Mucosa of rectum (tissue), 2 donors: Measurements from ENCODE around the gene PDGFA.

ENCODE experiments used
- H3K27ac ChIP-seq, 2 donors: one replicate each; pipeline ENCODE4 v1.7.0; 2013; ENCODE audit warnings: inconsistent platforms in 2 of 2, low read depth in 2 of 2, low read length in 2 of 2
- H3K27me3 ChIP-seq, 2 donors: one replicate each; pipeline ENCODE4 v1.7.0; 2013; ENCODE audit warnings: low read length in 2 of 2; ENCODE audit not compliant: control insufficient read depth in 2 of 2, insufficient read depth in 2 of 2
- H3K36me3 ChIP-seq, 2 donors: one replicate each; pipeline ENCODE4 v1.7.0; 2013; ENCODE audit warnings: low read length in 2 of 2; ENCODE audit not compliant: control insufficient read depth in 2 of 2, insufficient read depth in 2 of 2
- H3K4me1 ChIP-seq, 2 donors: one replicate each; pipeline ENCODE4 v1.7.0; 2013; ENCODE audit warnings: low read length in 2 of 2, mild to moderate bottlenecking in 1 of 2; ENCODE audit not compliant: control insufficient read depth in 2 of 2, insufficient read depth in 2 of 2
- H3K4me3 ChIP-seq, 2 donors: one replicate each; pipeline ENCODE4 v1.7.0; 2013; ENCODE audit warnings: low read length in 2 of 2
- H3K9ac ChIP-seq, 2 donors: one replicate each; pipeline ENCODE4 v1.7.0; 2013; ENCODE audit warnings: low read length in 2 of 2, low read depth in 1 of 2, mild to moderate bottlenecking in 1 of 2
- H3K9me3 ChIP-seq, 2 donors: one replicate each; pipeline ENCODE4 v1.7.0; 2013; ENCODE audit warnings: low read length in 2 of 2; ENCODE audit not compliant: control insufficient read depth in 2 of 2
- donor health status: healthy.
- donor health status: Normal muscosa, but diverticular disease.

The PDGFA gene

GRCh38 chr7:519484-520390 lies at the start of gene PDGFA:
Gene PDGFA, minus strand, starts transcription at chr7:519846. Its CDS starts 845 bp downstream, at chr7:519001.
- Histone ChIP-seq H3K9me3 (no peaks in the 10 kb centered on the region), H3K27ac (peak within 1 kb of the TSS; percentile 95 to 98), H3K36me3 (peaks cover 0 to 2% of the 10 kb centered on the region in 2 donors), H3K4me3 (peak within 1 kb of the TSS; percentile 75 to 78), H3K27me3 (peaks cover 10 to 15% of the 10 kb centered on the region in 2 donors), H3K9ac (peak within 1 kb of the TSS; percentile 70 to 98), H3K4me1 (peaks cover 23 to 35% of the 10 kb centered on the region in 2 donors)

GRCh38 chr7:568031-568951 lies 48.6 kb upstream of the PDGFA start:
- no peak overlapping the region for H3K4me3 ChIP-seq

GRCh38 chr7:567305-567883 lies 47.7 kb upstream of the PDGFA start:
- no peak overlapping the region for H3K4me3 ChIP-seq
- H3K4me1 ChIP-seq, result peaks cover 0 to 3% of the 10 kb centered on the region in 2 donors
- H3K9ac ChIP-seq, result no peak overlapping the region
- H3K27ac ChIP-seq, result no peak overlapping the region
- no peaks in the 10 kb centered on the region for H3K9me3 ChIP-seq
- H3K36me3 ChIP-seq, result no peaks in the 10 kb centered on the region
- H3K27me3 ChIP-seq, result no peaks in the 10 kb centered on the region

More at GRCh38 chr7:568031-568951, 48.6 kb upstream of the PDGFA start:
- no peaks in the 10 kb centered on the region for H3K27me3 ChIP-seq
- no peak overlapping the region for H3K27ac ChIP-seq
- H3K9ac ChIP-seq, result no peak overlapping the region
- H3K36me3 ChIP-seq, result no peaks in the 10 kb centered on the region
- H3K4me1 ChIP-seq, result peaks cover 0 to 3% of the 10 kb centered on the region in 2 donors
- no peaks in the 10 kb centered on the region for H3K9me3 ChIP-seq

GRCh38 chr7:566100-566499 lies 46.5 kb upstream of the PDGFA start:
- Histone ChIP-seq H3K27me3 (no peaks in the 10 kb centered on the region), H3K4me3 (no peak overlapping the region), H3K27ac (no peak overlapping the region), H3K36me3 (no peaks in the 10 kb centered on the region), H3K4me1 (peaks cover 0 to 7% of the 10 kb centered on the region in 2 donors), H3K9ac (no peak overlapping the region), H3K9me3 (no peaks in the 10 kb centered on the region)

GRCh38 chr7:564176-564865 lies 44.7 kb upstream of the PDGFA start:
- Histone ChIP-seq H3K27me3 (no peaks in the 10 kb centered on the region), H3K4me3 (no peak overlapping the region), H3K9ac (no peak overlapping the region), H3K4me1 (peaks cover 0 to 7% of the 10 kb centered on the region in 2 donors), H3K36me3 (no peaks in the 10 kb centered on the region), H3K9me3 (no peaks in the 10 kb centered on the region), H3K27ac (no peak overlapping the region)

- no peaks in the 10 kb centered on the region for H3K27me3 ChIP-seq
- no peaks in the 10 kb centered on the region for H3K36me3 ChIP-seq
- H3K27ac ChIP-seq, result no peak overlapping the region
- no peak overlapping the region for H3K4me3 ChIP-seq
- no peak overlapping the region for H3K9ac ChIP-seq
- no peaks in the 10 kb centered on the region for H3K9me3 ChIP-seq
- peaks cover 0 to 7% of the 10 kb centered on the region in 2 donors for H3K4me1 ChIP-seq
Observed at GRCh38 chr7:563629-564170, 44.1 kb upstream of the PDGFA start.

- Histone ChIP-seq H3K27me3 (no peaks in the 10 kb centered on the region), H3K4me3 (no peak overlapping the region), H3K36me3 (no peaks in the 10 kb centered on the region), H3K9ac (no peak overlapping the region), H3K9me3 (no peaks in the 10 kb centered on the region), H3K27ac (no peak overlapping the region), H3K4me1 (peaks cover 0 to 6% of the 10 kb centered on the region in 2 donors)
Observed at GRCh38 chr7:562789-563628, 43.4 kb upstream of the PDGFA start.

GRCh38 chr7:562374-562675 lies 42.7 kb upstream of the PDGFA start:
- H3K27ac ChIP-seq, result no peak overlapping the region

More at GRCh38 chr7:562374-562675, 42.7 kb upstream of the PDGFA start:
- H3K27me3 ChIP-seq, result no peaks in the 10 kb centered on the region
- H3K4me3 ChIP-seq, result no peak overlapping the region
- H3K36me3 ChIP-seq, result no peaks in the 10 kb centered on the region
- H3K9me3 ChIP-seq, result no peaks in the 10 kb centered on the region
- peaks cover 0 to 4% of the 10 kb centered on the region in 2 donors for H3K4me1 ChIP-seq
- H3K9ac ChIP-seq, result no peak overlapping the region
